ENCODE results near the gene KIRREL2.

GRCh38 chr19:35908010-35908441, 51.3 kb downstream of the KIRREL2 start, which contains the start of gene TYROBP:
- peak in 2 of 3 donors; percentile 8 to 12 for TF ChIP-seq POLR2A (IDR thresholded peaks at IDR 0.05)
- no peak for TF ChIP-seq CTCF (IDR thresholded peaks at IDR 0.05 in 8 of 11, conservative IDR thresholded peaks at IDR 0.05 in 3 of 11)
- TF ChIP-seq POLR2AphosphoS5 (IDR thresholded peaks at IDR 0.05) = peak; percentile 83 to 87 (median 84)

Data from spleen (tissue), 7 donors.